GM12878 (cell line): ENCODE data around the gene CADM2.

Source experiments
- GABPA ChIP-seq: IDR thresholded peaks from 2 replicates; pipeline ENCODE4 v1.6.1; 2014; ENCODE audit warnings: antibody characterized with exemption, low read depth, mild to moderate bottlenecking, inconsistent platforms
- POLR2AphosphoS5 ChIP-seq: IDR thresholded peaks from 2 replicates; pipeline ENCODE4 v1.6.1; 2011; ENCODE audit warnings: mild to moderate bottlenecking, low read length, inconsistent platforms
- USF2 ChIP-seq: IDR thresholded peaks from 2 replicates; pipeline ENCODE4 v1.6.1; 2011; ENCODE audit warnings: low read depth, low read length, improper control_type of control experiment, borderline replicate concordance
- TF ChIP-seq, protein P1 (sequence below): fragments of 450-650 bp; formaldehyde crosslinking; IDR thresholded peaks from 2 replicates; pipeline ENCODE4 v1.4.0; 2022; ENCODE audit warnings: mild to moderate bottlenecking, moderate library complexity
- TF ChIP-seq, protein P2 (sequence below), 3 experiments: IDR thresholded peaks in 2 of 3; conservative IDR thresholded peaks in 1 of 3; 2 replicates each; pipeline ENCODE4 v1.5.1; 2011; ENCODE audit warnings: low read depth in 3 of 3, low read length in 3 of 3, mild to moderate bottlenecking in 3 of 3, control low read depth in 2 of 3, moderate library complexity in 2 of 3, inconsistent platforms in 1 of 3, mixed read lengths in 1 of 3; ENCODE audit not compliant: control insufficient read depth in 2 of 3, insufficient read depth in 1 of 3; ENCODE audit errors: extremely low read depth in 1 of 3
- TF ChIP-seq, protein P3 (sequence below): IDR thresholded peaks from 2 replicates; pipeline ENCODE4 v1.6.1; 2012; ENCODE audit warnings: low read depth, low read length, improper control_type of control experiment

DNA sequence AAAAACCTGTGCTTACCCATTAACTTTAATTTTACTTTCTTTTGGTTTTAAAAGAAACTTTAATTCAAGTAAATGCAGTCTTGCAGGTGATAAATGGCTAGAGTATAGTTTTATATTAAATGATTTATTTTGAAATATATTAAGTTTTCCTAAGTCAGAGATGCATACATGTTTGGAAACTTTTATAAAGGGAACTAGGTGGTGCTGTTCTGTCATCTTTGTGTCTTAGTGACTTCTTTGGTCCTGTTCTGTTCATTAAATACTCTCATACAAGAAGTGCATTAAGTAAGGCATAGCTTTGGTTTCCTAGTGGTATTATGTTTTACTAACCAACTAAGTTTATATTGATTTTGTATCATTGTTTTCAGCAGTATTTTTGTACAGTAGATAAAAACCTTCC lies 15.6 kb downstream of the CADM2 start:
- TF ChIP-seq, protein P1, sequence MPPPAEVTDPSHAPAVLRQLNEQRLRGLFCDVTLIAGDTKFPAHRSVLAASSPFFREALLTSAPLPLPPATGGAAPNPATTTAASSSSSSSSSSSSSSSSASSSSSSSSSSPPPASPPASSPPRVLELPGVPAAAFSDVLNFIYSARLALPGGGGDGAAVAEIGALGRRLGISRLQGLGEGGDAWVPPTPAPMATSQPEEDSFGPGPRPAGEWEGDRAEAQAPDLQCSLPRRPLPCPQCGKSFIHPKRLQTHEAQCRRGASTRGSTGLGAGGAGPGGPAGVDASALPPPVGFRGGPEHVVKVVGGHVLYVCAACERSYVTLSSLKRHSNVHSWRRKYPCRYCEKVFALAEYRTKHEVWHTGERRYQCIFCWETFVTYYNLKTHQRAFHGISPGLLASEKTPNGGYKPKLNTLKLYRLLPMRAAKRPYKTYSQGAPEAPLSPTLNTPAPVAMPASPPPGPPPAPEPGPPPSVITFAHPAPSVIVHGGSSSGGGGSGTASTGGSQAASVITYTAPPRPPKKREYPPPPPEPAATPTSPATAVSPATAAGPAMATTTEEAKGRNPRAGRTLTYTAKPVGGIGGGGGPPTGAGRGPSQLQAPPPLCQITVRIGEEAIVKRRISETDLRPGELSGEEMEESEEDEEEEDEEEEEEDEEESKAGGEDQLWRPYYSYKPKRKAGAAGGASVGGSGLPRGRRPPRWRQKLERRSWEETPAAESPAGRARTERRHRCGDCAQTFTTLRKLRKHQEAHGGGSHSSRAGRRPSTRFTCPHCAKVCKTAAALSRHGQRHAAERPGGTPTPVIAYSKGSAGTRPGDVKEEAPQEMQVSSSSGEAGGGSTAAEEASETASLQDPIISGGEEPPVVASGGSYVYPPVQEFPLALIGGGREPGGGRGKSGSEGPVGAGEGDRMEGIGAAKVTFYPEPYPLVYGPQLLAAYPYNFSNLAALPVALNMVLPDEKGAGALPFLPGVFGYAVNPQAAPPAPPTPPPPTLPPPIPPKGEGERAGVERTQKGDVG (CRISPR knock-in tag): no peak
- TF ChIP-seq POLR2AphosphoS5 (no peak), GABPA (no peak), USF2 (no peak)
- TF ChIP-seq, protein P2, sequence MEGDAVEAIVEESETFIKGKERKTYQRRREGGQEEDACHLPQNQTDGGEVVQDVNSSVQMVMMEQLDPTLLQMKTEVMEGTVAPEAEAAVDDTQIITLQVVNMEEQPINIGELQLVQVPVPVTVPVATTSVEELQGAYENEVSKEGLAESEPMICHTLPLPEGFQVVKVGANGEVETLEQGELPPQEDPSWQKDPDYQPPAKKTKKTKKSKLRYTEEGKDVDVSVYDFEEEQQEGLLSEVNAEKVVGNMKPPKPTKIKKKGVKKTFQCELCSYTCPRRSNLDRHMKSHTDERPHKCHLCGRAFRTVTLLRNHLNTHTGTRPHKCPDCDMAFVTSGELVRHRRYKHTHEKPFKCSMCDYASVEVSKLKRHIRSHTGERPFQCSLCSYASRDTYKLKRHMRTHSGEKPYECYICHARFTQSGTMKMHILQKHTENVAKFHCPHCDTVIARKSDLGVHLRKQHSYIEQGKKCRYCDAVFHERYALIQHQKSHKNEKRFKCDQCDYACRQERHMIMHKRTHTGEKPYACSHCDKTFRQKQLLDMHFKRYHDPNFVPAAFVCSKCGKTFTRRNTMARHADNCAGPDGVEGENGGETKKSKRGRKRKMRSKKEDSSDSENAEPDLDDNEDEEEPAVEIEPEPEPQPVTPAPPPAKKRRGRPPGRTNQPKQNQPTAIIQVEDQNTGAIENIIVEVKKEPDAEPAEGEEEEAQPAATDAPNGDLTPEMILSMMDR (IDR thresholded peaks at IDR 0.05 in 2 of 3, conservative IDR thresholded peaks at IDR 0.05 in 1 of 3; ENCODE audit: control insufficient read depth in 2 of 3, extremely low read depth in 1 of 3, insufficient read depth in 1 of 3, low read depth in 3 of 3, low read length in 3 of 3): no peak
- TF ChIP-seq, protein P3, sequence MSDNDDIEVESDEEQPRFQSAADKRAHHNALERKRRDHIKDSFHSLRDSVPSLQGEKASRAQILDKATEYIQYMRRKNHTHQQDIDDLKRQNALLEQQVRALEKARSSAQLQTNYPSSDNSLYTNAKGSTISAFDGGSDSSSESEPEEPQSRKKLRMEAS: no peak
